Sigmoid colon (tissue), 3 donors: Measurements from ENCODE around the gene CPNE1.

Source experiments
- CTCF ChIP-seq, 4 experiments: fragments of 450-650 bp in 3 of 4; fragments of 200-600 bp in 1 of 4; IDR thresholded peaks; one replicate each; pipeline ENCODE4 v1.5.1; 2016 to 2019; ENCODE audit warnings: antibody characterized with exemption in 4 of 4, mild to moderate bottlenecking in 3 of 4, moderate library complexity in 2 of 4
- POLR2A ChIP-seq, 2 donors: fragments of 450-650 bp; IDR thresholded peaks; one replicate each; pipeline ENCODE4 v1.6.1; 2016; ENCODE audit warnings: antibody characterized with exemption in 2 of 2, mild to moderate bottlenecking in 2 of 2, moderate library complexity in 2 of 2

- no peak for TF ChIP-seq CTCF (IDR thresholded peaks at IDR 0.05)
- no peak for TF ChIP-seq POLR2A (IDR thresholded peaks at IDR 0.05)
Measured at GRCh38 chr20:35603695-35604448, 60.8 kb downstream of the CPNE1 start.
